ENCODE data around the gene CEP85. TPM values are rescaled to one million over a fixed set of nuclear protein-coding genes. Genes with fewer than 3 reads are reported as not detected.

The CEP85 gene
- total and polyA plus RNA-seq, 2 of the 13 experiments (the other 11 are each of a cell fraction or from before 2014, with no cell fraction given) = 16.1 to 26.7 TPM

DNA sequence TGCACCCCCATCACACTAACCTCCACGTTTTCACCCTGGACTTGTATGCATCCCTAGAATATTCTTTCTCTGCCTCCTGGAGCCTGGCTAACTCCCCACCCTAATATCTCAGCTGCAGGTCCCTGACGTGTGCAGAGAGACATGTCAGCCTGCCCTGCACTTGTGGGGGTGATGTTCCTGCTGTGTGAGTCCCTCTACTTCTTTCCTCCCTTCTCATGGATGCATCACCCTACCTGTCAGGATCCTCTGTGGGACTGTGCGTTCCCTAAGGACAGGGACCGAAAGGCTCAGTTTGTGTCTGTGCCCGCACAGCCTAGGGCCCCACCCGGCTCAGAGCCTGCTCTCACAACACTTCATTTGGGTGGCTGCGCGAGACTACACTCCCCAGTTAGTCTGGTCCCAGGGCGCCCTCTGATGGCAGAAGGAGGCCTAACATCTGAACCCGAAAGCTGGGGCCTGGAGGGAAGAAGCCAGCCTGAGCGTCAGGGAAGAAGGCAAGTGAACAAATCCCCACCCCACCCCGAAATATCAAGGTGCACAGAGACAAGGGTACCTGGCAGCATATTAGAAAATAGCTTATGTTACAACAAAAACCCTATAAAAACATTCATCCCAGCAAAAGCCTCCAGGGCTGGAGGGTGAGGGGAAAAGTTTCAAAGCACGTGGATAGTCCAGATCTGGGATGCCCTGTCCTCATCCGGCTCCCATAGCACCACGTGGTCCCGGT, 87.5 kb downstream of the CEP85 start (continued):
- TF ChIP-seq FOXP1 (IDR thresholded peaks at IDR 0.05) = no peak
- no peak for TF ChIP-seq FOXP1 (CRISPR knock-in tag; IDR thresholded peaks at IDR 0.05)
- TF ChIP-seq ETV6 (CRISPR knock-in tag; conservative IDR thresholded peaks at IDR 0.05) = no peak
- TF ChIP-seq SMC3 (IDR thresholded peaks at IDR 0.05; ENCODE audit: low read length) = peak; percentile 87
- 0 out of 2 replicates have a peak, but pooled peaks have one; percentile 23 for TF ChIP-seq BORCS8-MEF2B (CRISPR knock-in tag; IDR thresholded peaks at IDR 0.05)
- TF ChIP-seq ERF (CRISPR knock-in tag; IDR thresholded peaks at IDR 0.05) = no peak
- TF ChIP-seq KDM2A (CRISPR knock-in tag; IDR thresholded peaks at IDR 0.05; ENCODE audit: borderline replicate concordance, low read depth) = peak; percentile 30; the same call in 1 of the 2 replicates
- TF ChIP-seq, protein P1, sequence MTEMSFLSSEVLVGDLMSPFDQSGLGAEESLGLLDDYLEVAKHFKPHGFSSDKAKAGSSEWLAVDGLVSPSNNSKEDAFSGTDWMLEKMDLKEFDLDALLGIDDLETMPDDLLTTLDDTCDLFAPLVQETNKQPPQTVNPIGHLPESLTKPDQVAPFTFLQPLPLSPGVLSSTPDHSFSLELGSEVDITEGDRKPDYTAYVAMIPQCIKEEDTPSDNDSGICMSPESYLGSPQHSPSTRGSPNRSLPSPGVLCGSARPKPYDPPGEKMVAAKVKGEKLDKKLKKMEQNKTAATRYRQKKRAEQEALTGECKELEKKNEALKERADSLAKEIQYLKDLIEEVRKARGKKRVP (CRISPR knock-in tag; IDR thresholded peaks at IDR 0.05) = no peak
- no peak for TF ChIP-seq TMF1 (CRISPR knock-in tag; IDR thresholded peaks at IDR 0.05; ENCODE audit: low read depth)
- TF ChIP-seq, protein P2, sequence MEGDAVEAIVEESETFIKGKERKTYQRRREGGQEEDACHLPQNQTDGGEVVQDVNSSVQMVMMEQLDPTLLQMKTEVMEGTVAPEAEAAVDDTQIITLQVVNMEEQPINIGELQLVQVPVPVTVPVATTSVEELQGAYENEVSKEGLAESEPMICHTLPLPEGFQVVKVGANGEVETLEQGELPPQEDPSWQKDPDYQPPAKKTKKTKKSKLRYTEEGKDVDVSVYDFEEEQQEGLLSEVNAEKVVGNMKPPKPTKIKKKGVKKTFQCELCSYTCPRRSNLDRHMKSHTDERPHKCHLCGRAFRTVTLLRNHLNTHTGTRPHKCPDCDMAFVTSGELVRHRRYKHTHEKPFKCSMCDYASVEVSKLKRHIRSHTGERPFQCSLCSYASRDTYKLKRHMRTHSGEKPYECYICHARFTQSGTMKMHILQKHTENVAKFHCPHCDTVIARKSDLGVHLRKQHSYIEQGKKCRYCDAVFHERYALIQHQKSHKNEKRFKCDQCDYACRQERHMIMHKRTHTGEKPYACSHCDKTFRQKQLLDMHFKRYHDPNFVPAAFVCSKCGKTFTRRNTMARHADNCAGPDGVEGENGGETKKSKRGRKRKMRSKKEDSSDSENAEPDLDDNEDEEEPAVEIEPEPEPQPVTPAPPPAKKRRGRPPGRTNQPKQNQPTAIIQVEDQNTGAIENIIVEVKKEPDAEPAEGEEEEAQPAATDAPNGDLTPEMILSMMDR (CRISPR knock-in tag; IDR thresholded peaks at IDR 0.05) = peak; percentile 96
- no peak for TF ChIP-seq PHF21A (CRISPR knock-in tag; IDR thresholded peaks at IDR 0.05)
- TF ChIP-seq, protein P3, sequence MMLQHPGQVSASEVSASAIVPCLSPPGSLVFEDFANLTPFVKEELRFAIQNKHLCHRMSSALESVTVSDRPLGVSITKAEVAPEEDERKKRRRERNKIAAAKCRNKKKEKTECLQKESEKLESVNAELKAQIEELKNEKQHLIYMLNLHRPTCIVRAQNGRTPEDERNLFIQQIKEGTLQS (CRISPR knock-in tag; IDR thresholded peaks at IDR 0.05) = no peak
- TF ChIP-seq, protein P4, sequence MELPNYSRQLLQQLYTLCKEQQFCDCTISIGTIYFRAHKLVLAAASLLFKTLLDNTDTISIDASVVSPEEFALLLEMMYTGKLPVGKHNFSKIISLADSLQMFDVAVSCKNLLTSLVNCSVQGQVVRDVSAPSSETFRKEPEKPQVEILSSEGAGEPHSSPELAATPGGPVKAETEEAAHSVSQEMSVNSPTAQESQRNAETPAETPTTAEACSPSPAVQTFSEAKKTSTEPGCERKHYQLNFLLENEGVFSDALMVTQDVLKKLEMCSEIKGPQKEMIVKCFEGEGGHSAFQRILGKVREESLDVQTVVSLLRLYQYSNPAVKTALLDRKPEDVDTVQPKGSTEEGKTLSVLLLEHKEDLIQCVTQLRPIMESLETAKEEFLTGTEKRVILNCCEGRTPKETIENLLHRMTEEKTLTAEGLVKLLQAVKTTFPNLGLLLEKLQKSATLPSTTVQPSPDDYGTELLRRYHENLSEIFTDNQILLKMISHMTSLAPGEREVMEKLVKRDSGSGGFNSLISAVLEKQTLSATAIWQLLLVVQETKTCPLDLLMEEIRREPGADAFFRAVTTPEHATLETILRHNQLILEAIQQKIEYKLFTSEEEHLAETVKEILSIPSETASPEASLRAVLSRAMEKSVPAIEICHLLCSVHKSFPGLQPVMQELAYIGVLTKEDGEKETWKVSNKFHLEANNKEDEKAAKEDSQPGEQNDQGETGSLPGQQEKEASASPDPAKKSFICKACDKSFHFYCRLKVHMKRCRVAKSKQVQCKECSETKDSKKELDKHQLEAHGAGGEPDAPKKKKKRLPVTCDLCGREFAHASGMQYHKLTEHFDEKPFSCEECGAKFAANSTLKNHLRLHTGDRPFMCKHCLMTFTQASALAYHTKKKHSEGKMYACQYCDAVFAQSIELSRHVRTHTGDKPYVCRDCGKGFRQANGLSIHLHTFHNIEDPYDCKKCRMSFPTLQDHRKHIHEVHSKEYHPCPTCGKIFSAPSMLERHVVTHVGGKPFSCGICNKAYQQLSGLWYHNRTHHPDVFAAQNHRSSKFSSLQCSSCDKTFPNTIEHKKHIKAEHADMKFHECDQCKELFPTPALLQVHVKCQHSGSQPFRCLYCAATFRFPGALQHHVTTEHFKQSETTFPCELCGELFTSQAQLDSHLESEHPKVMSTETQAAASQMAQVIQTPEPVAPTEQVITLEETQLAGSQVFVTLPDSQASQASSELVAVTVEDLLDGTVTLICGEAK (IDR thresholded peaks at IDR 0.05) = no peak
- TF ChIP-seq, protein P4 (CRISPR knock-in tag; IDR thresholded peaks at IDR 0.05) = no peak
- no peak for TF ChIP-seq ZNF274 (CRISPR knock-in tag; IDR thresholded peaks at IDR 0.05)
- TF ChIP-seq, protein P5, sequence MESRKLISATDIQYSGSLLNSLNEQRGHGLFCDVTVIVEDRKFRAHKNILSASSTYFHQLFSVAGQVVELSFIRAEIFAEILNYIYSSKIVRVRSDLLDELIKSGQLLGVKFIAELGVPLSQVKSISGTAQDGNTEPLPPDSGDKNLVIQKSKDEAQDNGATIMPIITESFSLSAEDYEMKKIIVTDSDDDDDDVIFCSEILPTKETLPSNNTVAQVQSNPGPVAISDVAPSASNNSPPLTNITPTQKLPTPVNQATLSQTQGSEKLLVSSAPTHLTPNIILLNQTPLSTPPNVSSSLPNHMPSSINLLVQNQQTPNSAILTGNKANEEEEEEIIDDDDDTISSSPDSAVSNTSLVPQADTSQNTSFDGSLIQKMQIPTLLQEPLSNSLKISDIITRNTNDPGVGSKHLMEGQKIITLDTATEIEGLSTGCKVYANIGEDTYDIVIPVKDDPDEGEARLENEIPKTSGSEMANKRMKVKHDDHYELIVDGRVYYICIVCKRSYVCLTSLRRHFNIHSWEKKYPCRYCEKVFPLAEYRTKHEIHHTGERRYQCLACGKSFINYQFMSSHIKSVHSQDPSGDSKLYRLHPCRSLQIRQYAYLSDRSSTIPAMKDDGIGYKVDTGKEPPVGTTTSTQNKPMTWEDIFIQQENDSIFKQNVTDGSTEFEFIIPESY (CRISPR knock-in tag; IDR thresholded peaks at IDR 0.05) = no peak

All from HepG2 (cell line).